Measurements from ENCODE around the gene SEC62.

SEC62 gene

DNA sequence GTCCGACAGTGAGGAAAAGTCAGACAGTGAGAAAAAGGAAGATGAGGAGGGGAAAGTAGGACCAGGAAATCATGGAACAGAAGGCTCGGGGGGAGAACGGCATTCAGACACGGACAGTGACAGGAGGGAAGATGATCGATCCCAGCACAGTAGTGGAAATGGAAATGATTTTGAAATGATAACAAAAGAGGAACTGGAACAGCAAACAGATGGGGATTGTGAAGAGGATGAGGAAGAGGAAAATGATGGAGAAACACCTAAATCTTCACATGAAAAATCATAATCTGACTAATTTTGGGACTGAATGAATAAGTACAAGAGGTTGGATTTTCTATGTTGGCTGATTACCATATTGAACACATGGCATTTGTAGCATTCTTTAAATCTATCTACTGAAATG is 26.2 kb downstream of the SEC62 start:
- H3K36me3 ChIP-seq = peaks cover 63% of the 10 kb centered on the region

DNA sequence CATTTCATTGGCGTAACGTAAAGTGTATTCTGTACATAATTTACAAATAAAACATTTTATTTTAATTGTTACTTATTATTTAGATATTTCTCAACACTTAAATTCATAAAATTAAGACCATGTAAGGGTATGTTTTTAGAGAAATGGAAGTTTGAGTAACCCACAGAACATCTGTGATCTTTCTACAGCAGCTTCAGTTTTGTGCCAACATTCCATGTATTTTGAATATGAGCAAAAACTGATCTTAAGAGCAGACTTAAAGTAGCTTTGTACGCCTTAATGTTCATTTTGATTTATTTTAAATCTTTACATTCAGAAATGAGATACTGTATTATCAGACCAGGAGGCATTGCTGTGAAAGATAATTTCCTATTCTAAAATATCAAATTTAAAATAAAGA is 27.2 kb downstream of the SEC62 start:
- Histone ChIP-seq H3K4me1 (no peaks in the 10 kb centered on the region), H3K36me3 (peaks cover 57% of the 10 kb centered on the region), H4K20me1 (no peaks in the 10 kb centered on the region), H3K9ac (no peak overlapping the region), H3K4me2 (no peak overlapping the region), H3K27ac (no peak overlapping the region), H3K4me3 (no peak overlapping the region), H3K9me3 (no peaks in the 10 kb centered on the region), H3K27me3 (no peaks in the 10 kb centered on the region)
- no peak for TF ChIP-seq Cebpa-rat (IDR thresholded peaks at IDR 0.05)

More for the DNA sequence above, 26.2 kb downstream of the SEC62 start:
- H3K4me2 ChIP-seq = no peak overlapping the region
- TF ChIP-seq Cebpa-rat (IDR thresholded peaks at IDR 0.05) = no peak
- H3K4me3 ChIP-seq = no peak overlapping the region
- no peaks in the 10 kb centered on the region for H4K20me1 ChIP-seq
- no peaks in the 10 kb centered on the region for H3K9me3 ChIP-seq
- H3K9ac ChIP-seq = no peak overlapping the region
- no peaks in the 10 kb centered on the region for H3K4me1 ChIP-seq
- no peak overlapping the region for H3K27ac ChIP-seq
- no peaks in the 10 kb centered on the region for H3K27me3 ChIP-seq

- no peak for TF ChIP-seq Cebpa-rat (IDR thresholded peaks at IDR 0.05)
- Histone ChIP-seq H3K4me3 (no peak overlapping the region), H3K9ac (no peak overlapping the region), H3K36me3 (peaks cover 53% of the 10 kb centered on the region), H3K4me1 (no peaks in the 10 kb centered on the region), H3K9me3 (no peaks in the 10 kb centered on the region), H3K4me2 (no peak overlapping the region), H4K20me1 (no peaks in the 10 kb centered on the region), H3K27ac (no peak overlapping the region), H3K27me3 (no peaks in the 10 kb centered on the region)
Observed at GRCh38 chr3:169996063-169996462, 29.5 kb downstream of the SEC62 start.

DNA sequence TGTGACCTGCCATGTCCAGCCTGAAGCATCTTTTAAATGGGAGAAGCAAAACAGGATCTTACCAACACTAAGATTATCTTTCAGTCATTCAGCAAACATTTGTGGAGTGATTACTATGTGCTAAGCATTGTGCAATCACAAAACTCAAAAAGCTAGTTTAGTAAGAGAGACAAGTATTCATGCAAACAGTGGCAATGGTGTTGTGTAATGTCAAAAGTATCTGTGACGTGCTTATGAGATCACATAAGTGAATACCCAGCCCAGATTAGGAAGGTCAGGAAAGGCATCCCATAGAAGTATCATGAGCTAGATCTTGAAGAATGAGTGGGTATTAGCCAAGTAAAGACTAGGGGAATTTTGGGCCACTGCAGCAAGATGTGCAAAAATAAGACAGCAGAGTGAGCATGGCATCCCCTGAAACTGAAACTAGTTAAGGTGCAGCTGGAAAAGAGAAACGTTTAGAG is 32.1 kb downstream of the SEC62 start:
- H3K9me3 ChIP-seq = no peaks in the 10 kb centered on the region
- H3K27me3 ChIP-seq = no peaks in the 10 kb centered on the region
- H4K20me1 ChIP-seq = no peaks in the 10 kb centered on the region
- H3K36me3 ChIP-seq = peaks cover 29% of the 10 kb centered on the region
- H3K9ac ChIP-seq = no peak overlapping the region
- H3K4me2 ChIP-seq = no peak overlapping the region
- peak; percentile 43; the same call in 1 of the 2 replicates for TF ChIP-seq Cebpa-rat (IDR thresholded peaks at IDR 0.05)
- H3K27ac ChIP-seq = no peak overlapping the region
- H3K4me3 ChIP-seq = no peak overlapping the region
- peaks cover 26% of the 10 kb centered on the region for H3K4me1 ChIP-seq

DNA sequence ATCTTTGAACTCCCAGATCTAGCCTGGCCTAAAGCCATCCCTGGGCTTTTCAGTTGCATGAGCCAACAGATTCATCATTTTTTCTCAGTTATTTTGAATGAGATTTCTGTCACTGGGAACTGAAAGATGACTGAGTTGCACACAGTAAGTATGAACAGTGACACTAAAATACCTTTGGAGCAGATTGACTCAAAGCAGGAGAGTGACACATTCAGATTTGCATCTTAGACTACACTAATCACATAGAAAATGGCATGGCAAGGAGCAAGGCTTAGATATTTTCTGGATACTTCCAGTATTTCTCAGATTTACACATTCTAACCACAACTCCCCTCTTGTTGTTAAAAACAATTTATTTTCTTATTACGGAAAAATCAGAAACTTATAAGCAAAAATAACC is 32.8 kb downstream of the SEC62 start:
- no peak overlapping the region for H3K27ac ChIP-seq
- H3K36me3 ChIP-seq = peaks cover 21% of the 10 kb centered on the region
- no peaks in the 10 kb centered on the region for H3K27me3 ChIP-seq
- peaks cover 27% of the 10 kb centered on the region for H3K4me1 ChIP-seq
- no peaks in the 10 kb centered on the region for H3K9me3 ChIP-seq
- H3K4me3 ChIP-seq = no peak overlapping the region
- no peaks in the 10 kb centered on the region for H4K20me1 ChIP-seq
- H3K9ac ChIP-seq = no peak overlapping the region
- H3K4me2 ChIP-seq = no peak overlapping the region
- TF ChIP-seq Cebpa-rat (IDR thresholded peaks at IDR 0.05) = no peak

DNA sequence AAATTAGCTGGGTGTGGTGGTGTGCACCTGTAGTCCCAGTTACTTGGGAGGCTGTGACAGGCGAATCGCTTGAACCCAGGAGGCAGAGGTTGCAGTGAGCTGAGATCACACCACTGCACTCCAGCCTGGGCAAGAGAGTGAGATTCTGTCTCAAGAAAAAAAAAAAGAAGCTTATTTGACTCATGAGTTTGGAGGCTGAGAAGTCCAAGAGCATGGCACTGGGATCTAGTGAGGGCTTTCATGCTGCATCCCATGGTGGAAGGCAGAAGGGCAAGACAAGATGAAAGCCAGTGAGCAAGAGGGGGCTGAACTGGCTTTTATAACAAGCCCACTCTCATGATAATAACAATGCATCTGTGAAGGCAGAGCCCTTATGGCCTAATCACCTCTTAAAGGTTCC is 33.4 kb downstream of the SEC62 start:
- H3K9ac ChIP-seq = no peak overlapping the region
- no peaks in the 10 kb centered on the region for H4K20me1 ChIP-seq
- no peak overlapping the region for H3K4me3 ChIP-seq
- H3K4me2 ChIP-seq = no peak overlapping the region
- TF ChIP-seq Cebpa-rat (IDR thresholded peaks at IDR 0.05) = no peak
- no peaks in the 10 kb centered on the region for H3K9me3 ChIP-seq
- H3K27ac ChIP-seq = no peak overlapping the region
- H3K27me3 ChIP-seq = no peaks in the 10 kb centered on the region
- H3K4me1 ChIP-seq = peaks cover 27% of the 10 kb centered on the region
- peaks cover 20% of the 10 kb centered on the region for H3K36me3 ChIP-seq

DNA sequence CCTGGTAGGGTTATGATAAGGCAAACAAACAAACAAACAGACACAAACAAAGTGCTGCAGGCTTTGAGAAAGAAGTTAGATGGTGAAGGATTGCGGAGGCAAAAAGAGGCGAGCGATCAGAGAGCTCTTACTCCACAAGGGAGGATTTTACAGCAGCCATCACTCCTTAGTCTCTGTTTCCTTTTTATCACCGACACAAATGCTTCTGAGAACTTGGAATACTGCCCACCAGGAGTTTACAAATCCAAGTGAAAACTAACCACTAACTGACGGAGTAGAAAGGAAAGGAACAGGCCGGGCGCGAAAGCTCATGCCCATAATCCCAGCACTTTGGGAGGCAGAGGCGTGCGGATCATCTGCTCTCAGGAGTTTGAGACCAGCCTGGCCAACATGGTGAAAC is 35.6 kb downstream of the SEC62 start:
- Histone ChIP-seq H3K4me3 (no peak overlapping the region), H3K9me3 (no peaks in the 10 kb centered on the region), H3K27ac (peak overlapping the region; percentile 62), H4K20me1 (no peaks in the 10 kb centered on the region), H3K36me3 (0 out of 2 replicates have a peak, but pooled peaks cover 8% of the 10 kb centered on the region), H3K4me2 (peak overlapping the region; percentile 71), H3K4me1 (peaks cover 39% of the 10 kb centered on the region), H3K9ac (no peak overlapping the region), H3K27me3 (no peaks in the 10 kb centered on the region)
- TF ChIP-seq Cebpa-rat (IDR thresholded peaks at IDR 0.05) = no peak

DNA sequence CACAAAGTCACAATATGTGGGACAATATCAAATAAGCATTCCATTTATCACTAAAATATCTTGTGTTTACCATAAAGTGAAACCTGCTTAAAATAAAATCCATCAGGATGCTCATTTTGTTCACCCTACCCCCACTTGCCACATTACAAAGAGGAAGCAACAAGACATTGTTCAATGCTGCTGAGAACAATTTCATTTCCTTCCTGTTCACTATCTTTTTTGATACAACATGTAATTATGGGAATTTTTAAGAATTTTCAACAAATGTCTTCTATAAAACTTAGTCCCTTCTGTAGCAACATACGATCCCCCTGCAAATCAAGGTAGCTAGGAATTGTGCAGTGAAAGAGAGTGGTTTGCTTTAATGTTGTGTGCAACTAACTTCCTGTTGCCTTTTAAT is 36.3 kb downstream of the SEC62 start:
- Histone ChIP-seq H4K20me1 (no peaks in the 10 kb centered on the region), H3K36me3 (0 out of 2 replicates have a peak, but pooled peaks cover 8% of the 10 kb centered on the region), H3K27me3 (no peaks in the 10 kb centered on the region), H3K4me3 (no peak overlapping the region), H3K4me2 (peak overlapping the region; percentile 71), H3K4me1 (peaks cover 41% of the 10 kb centered on the region), H3K9me3 (no peaks in the 10 kb centered on the region), H3K27ac (peak overlapping the region; percentile 62), H3K9ac (no peak overlapping the region)
- TF ChIP-seq Cebpa-rat (IDR thresholded peaks at IDR 0.05) = no peak

DNA sequence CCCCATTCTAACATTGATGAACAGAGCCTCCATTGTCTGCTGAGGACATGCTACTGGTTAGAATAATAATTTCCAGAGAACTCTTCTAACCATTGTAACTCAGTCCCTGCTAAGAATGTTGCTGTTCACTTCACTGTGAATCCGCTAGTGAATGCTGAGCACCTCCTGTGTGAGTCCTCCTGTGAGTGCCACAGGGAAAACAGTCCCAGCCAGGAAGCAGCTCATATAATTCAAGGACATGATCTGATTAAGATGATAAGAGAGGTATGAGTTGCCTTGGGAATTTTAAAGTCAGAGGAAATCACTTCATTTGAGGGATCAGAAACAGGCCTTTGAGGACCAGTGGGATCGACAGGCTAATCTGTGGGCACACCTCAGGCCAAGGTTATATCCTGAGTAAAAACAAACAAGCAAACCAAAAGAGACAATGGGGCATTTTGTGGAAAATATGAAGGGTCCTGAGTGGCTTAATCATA is 37.3 kb downstream of the SEC62 start:
- no peaks in the 10 kb centered on the region for H3K9me3 ChIP-seq
- H3K9ac ChIP-seq = no peak overlapping the region

DNA sequence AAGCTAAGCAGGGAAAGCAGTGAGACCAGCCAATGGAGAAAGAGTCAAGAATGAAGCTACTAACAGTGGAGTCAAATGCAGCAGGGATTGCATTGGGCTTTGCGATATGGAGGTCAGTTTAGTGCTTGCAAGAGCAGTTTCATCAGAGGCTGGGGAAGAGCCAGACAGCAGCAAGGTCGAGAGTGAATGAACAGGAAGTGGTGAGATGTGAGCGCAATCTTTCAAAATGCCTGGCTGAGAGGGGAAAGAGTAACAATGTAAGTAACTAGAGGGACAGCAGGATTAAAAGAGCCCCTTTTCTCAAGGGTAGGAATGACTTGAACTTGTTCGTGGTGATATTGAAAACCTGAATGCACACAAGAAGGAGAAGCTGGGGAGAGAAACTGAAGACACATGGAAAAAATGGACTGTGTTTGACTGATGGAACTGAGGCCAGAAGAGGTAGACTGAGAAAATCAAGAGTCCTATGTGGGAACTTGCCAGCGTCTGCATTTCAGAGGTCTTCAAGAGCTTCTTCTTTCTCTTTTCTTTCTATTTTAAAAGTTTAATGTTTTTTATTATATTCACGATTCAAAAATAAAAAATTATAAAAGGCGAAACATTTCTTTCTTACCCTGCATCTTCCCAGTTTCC is 40.5 kb downstream of the SEC62 start:
- Histone ChIP-seq H3K27ac (no peak overlapping the region), H3K36me3 (no peaks in the 10 kb centered on the region), H4K20me1 (no peaks in the 10 kb centered on the region), H3K9me3 (no peaks in the 10 kb centered on the region), H3K27me3 (no peaks in the 10 kb centered on the region), H3K4me1 (peaks cover 31% of the 10 kb centered on the region), H3K4me3 (no peak overlapping the region), H3K4me2 (peak overlapping the region; percentile 30), H3K9ac (no peak overlapping the region)
- TF ChIP-seq Cebpa-rat (IDR thresholded peaks at IDR 0.05) = no peak; the same call in 1 of the 2 replicates

More for the DNA sequence above, 37.3 kb downstream of the SEC62 start:
- Histone ChIP-seq H3K4me2 (no peak overlapping the region), H3K36me3 (0 out of 2 replicates have a peak, but pooled peaks cover 7% of the 10 kb centered on the region), H3K27me3 (no peaks in the 10 kb centered on the region), H3K4me1 (peaks cover 41% of the 10 kb centered on the region), H3K27ac (no peak overlapping the region), H3K4me3 (no peak overlapping the region), H4K20me1 (no peaks in the 10 kb centered on the region)
- TF ChIP-seq Cebpa-rat (IDR thresholded peaks at IDR 0.05) = no peak

Measured in BLaER1 (cell line).